Measurements from ENCODE around the gene CTAG1A. TPM values are rescaled to one million over a fixed set of nuclear protein-coding genes. Genes with fewer than 3 reads are reported as not detected.
"Not testable (repeated sequence)": the region's sequence is repeated elsewhere in the genome, so short reads cannot be mapped to it uniquely, and the experiment has no call there.

The CTAG1A gene
- total RNA-seq, 1 donor from 2014 or later, result not detected

- DNase-seq (ENCODE audit: low read depth), result no peak
- H3K4me3 ChIP-seq (ENCODE audit: low read depth, low read length), result no peak overlapping the region
- TF ChIP-seq, protein P1, sequence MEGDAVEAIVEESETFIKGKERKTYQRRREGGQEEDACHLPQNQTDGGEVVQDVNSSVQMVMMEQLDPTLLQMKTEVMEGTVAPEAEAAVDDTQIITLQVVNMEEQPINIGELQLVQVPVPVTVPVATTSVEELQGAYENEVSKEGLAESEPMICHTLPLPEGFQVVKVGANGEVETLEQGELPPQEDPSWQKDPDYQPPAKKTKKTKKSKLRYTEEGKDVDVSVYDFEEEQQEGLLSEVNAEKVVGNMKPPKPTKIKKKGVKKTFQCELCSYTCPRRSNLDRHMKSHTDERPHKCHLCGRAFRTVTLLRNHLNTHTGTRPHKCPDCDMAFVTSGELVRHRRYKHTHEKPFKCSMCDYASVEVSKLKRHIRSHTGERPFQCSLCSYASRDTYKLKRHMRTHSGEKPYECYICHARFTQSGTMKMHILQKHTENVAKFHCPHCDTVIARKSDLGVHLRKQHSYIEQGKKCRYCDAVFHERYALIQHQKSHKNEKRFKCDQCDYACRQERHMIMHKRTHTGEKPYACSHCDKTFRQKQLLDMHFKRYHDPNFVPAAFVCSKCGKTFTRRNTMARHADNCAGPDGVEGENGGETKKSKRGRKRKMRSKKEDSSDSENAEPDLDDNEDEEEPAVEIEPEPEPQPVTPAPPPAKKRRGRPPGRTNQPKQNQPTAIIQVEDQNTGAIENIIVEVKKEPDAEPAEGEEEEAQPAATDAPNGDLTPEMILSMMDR (conservative IDR thresholded peaks at IDR 0.05; ENCODE audit: low read depth, low read length), result no peak
These were observed 18.0 kb downstream of the CTAG1A start for GRCh38 chrX:154602766-154603437.

DNA sequence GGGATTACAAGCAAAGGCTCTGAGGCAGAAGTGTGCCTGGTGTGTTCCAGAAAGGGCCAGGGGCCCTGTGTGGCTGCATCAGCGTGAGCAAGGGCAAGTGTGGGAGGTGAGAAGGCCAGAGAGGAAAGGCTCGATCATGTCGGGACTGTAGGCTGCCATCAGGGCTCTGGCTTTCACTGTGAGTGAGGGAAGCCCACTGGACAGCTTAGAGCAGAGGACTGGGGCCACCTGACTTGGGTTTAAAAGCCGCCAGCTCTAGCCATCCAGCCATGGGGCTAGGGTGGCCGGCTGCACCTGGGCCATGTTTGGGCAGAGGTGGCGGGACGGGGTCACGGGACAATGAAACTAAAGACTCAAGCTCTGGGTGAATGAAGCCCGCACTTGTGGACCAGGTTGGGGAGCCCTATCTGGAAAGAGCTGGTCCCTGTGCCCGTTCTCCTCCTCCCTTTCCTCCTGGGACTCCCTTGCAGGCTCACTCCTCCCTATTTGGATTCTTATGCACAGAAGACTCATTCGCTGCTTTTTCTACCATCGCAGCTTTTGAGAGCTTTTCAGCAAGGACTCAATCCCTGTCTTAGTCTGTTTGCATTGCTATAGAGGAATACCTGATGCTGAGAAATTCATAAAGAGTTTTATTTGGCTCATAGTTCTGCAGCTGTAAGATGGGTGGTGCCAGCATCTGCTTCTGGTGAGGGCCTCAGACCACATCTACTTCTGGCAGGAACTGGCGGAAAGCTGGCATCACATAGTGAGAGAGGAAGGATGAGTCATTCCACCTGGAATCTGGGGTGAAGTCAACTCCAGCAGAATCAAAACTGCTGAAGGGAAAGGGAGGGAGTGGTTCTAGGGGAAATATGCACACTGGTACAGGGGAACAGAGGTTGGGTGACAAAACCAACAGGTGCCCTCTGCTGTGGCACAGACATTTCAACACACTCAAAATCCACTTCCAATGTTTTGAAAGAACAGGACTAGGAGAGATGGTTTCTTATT lies 18.8 kb downstream of the CTAG1A start:
- TF ChIP-seq, protein P1 (conservative IDR thresholded peaks at IDR 0.05; ENCODE audit: low read depth, low read length), result no peak
- DNase-seq (ENCODE audit: low read depth), result peak; percentile 32
- H3K4me3 ChIP-seq (ENCODE audit: low read depth, low read length), result no peak overlapping the region

GRCh38 chrX:154605566-154605965 lies 20.6 kb downstream of the CTAG1A start:
- H3K4me3 ChIP-seq (ENCODE audit: low read depth, low read length), result no peak overlapping the region
- no peak for DNase-seq (ENCODE audit: low read depth)
- TF ChIP-seq, protein P1 (conservative IDR thresholded peaks at IDR 0.05; ENCODE audit: low read depth, low read length), result no peak

DNA sequence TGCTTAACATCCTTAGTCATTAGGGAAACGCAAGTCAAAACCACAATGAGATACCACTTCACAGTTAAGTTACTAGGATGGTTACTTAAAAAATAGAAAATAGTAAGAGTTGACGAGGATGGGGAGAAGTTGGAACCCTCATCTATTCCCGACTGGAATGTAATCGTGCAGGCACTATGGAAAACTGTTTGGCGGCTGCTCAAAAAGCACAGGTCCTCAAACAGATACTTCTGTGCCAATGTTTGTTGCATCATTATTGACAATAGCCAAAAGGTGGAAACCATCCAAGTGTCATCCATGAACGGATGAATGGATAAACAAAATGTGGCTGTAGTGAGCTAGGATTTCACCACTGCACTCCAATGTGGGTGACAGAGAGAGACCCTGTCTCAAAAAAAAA lies 22.4 kb downstream of the CTAG1A start:
- TF ChIP-seq, protein P1 (conservative IDR thresholded peaks at IDR 0.05; ENCODE audit: low read depth, low read length), result no peak
- no peak overlapping the region for H3K4me3 ChIP-seq (ENCODE audit: low read depth, low read length)
- no peak for DNase-seq (ENCODE audit: low read depth)

GRCh38 chrX:154607976-154608375 lies 23.0 kb downstream of the CTAG1A start:
- H3K4me3 ChIP-seq (ENCODE audit: low read depth, low read length); DNase-seq (ENCODE audit: low read depth): not testable (repeated sequence)

GRCh38 chrX:154608823-154609222 lies 23.9 kb downstream of the CTAG1A start:
- DNase-seq (ENCODE audit: low read depth); H3K4me3 ChIP-seq (ENCODE audit: low read depth, low read length): not testable (repeated sequence)

DNA sequence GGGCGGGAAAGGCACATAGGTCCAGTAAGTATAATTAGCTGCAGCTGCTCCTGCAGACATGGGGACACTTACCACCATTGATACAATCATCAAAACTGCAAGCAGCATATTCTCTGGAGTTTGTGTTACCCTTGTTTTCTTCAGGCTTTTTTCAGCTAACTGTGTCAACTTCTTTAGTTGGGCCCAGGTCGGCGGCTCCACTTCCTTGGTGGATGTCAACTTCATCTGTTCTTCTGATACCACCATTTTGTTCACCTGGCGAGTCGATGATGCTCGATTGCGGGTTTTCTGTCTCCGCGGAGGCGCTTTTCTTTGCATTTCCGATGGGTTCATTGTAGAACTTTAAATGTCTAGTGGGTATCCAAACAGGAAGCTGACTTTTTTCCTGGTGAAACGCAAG lies 26.2 kb downstream of the CTAG1A start:
- not testable (repeated sequence) for H3K4me3 ChIP-seq (ENCODE audit: low read depth, low read length); DNase-seq (ENCODE audit: low read depth)

GRCh38 chrX:154613586-154613985 lies 28.7 kb downstream of the CTAG1A start:
- not testable (repeated sequence) for H3K4me3 ChIP-seq (ENCODE audit: low read depth, low read length); DNase-seq (ENCODE audit: low read depth)

- DNase-seq (ENCODE audit: low read depth); H3K4me3 ChIP-seq (ENCODE audit: low read depth, low read length): not testable (repeated sequence)
These were observed 34.2 kb downstream of the CTAG1A start, which contains the start of gene CTAG1B for GRCh38 chrX:154619182-154619581. CTAG1B (minus strand) TSS chrX:154619282; CDS start chrX:154619218, 64 bp downstream.

DNA sequence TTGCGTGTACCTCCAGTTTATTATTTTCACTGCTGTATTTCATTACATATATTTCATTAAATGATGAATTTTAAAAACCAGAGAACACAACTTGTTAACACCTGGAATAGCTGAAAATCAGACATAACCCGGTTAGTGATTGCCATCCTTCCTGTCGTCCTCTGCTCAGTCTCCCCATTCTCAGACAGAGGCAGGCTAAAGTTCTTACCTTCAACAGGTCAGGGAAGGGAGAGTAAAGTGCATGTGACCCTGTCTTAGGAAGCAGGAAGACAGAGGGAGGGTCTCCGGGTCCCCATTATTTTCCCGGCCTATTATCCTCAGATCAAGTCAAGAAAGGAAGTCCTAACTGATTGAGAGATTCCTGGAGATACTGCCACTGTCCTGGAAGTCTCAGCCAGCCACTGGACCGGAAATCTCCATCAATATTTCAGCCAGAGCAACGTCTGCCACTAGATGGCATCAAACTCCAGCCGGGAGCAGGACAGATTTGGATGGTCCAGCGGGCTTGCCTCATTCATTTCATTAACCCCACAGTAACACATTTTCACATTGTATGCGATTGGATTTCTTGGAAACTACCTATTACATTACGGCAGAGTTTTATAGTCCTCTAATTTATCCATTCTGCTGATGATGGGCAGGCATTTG lies 36.0 kb downstream of the CTAG1A start:
- not testable (repeated sequence) for DNase-seq (ENCODE audit: low read depth); H3K4me3 ChIP-seq (ENCODE audit: low read depth, low read length)

DNA sequence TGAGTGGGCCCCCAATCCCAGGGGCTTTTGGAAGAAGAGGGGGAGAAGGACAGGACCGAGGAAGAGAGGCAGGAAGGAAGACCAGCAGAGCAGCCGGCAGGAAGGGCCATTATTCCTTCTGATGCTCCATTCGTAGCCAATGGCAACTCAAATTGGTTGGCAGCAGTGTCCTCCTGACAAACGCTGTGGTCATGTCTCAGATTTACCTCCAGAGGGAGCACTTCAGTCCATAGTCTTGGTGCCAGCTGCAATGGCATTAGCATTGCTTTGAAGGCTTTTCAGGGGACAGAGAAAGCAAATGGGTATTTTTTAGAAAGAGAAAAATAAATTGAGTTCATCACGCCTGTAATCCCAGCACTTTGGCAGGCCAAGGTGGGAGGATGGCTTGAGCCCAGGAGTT lies 44.0 kb downstream of the CTAG1A start:
- not testable (repeated sequence) for DNase-seq (ENCODE audit: low read depth)

DNA sequence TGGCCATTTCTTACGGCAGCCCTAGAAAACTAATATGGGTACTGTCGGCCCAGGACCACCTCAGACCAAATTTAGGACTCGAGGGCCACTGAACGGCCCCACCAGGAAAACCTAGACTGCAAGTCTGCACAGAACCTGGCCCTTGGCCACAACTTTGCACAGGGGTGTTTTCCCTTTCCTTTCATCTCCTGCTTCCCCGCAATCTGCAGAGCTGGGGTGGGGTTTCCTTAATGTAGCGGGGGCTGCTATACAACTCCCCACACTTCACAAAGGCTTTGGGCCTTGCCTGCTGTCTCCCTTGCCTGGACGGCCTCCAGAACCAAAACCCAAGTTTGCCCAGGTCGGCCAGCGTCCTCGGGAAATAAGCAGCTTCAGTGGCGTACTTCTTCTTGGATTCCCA lies 46.0 kb downstream of the CTAG1A start:
- not testable (repeated sequence) for DNase-seq (ENCODE audit: low read depth); H3K4me3 ChIP-seq (ENCODE audit: low read depth, low read length)

More for the DNA sequence above, 44.0 kb downstream of the CTAG1A start:
- not testable (repeated sequence) for H3K4me3 ChIP-seq (ENCODE audit: low read depth, low read length)

DNA sequence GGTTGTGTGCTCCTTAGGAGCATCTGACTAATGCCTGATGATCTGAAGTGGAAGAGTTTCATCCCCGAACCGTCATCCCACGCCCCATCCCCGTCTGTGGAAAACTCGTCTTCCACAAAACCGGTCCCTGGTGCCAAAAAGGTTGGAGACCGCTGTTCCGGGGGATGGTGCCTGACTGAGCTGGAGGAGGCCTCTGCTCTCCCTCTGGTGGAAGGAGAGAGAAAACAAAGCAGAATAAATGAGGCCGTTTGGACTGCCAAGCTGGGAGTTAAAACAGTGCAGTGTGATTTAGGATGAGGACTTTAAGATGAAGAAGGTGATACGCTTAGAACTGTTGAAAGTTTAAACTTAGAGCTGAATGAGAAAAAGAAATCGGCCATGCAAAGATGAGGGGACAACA lies 48.7 kb downstream of the CTAG1A start:
- not testable (repeated sequence) for DNase-seq (ENCODE audit: low read depth)

More for the DNA sequence above, 48.7 kb downstream of the CTAG1A start:
- H3K4me3 ChIP-seq (ENCODE audit: low read depth, low read length), result not testable (repeated sequence)
